Esophagus muscularis mucosa (tissue), 4 donors: ENCODE measurements around the gene STMND1. TPM values are rescaled to one million over a fixed set of nuclear protein-coding genes. Genes with fewer than 3 reads are reported as not detected.

Source experiments
- DNase-seq: peaks from one replicate; pipeline ENCODE4 v3.0.0-alpha.2; 2017; ENCODE audit errors: extremely low spot score
- H3K27ac ChIP-seq, 4 donors: fragments of 200-600 bp; sonication (generic); replicated peaks in 1 of 4; 1 replicate in 3 of 4; 2 replicates in 1 of 4; pipeline ENCODE4 v1.5.1; 2016 to 2019; ENCODE audit warnings: mild to moderate bottlenecking in 1 of 4
- H3K27me3 ChIP-seq, 4 donors: fragments of 200-600 bp; sonication (generic); one replicate each; pipeline versions ENCODE4 v1.5.1 to v1.6.0; 2016 to 2019
- H3K36me3 ChIP-seq, 4 donors: fragments of 200-600 bp; sonication (generic); one replicate each; pipeline ENCODE4 v1.5.1; 2016 to 2019
- H3K4me1 ChIP-seq, 4 donors: fragments of 200-600 bp; sonication (generic); one replicate each; pipeline ENCODE4 v1.5.1; 2016 to 2019
- H3K4me3 ChIP-seq, 4 donors: fragments of 200-600 bp; sonication (generic); 1 replicate in 2 of 4; 2 replicates in 2 of 4; pipeline ENCODE4 v1.5.1; 2016 to 2019; ENCODE audit warnings: mild to moderate bottlenecking in 4 of 4, moderate library complexity in 1 of 4
- H3K9me3 ChIP-seq, 4 donors: fragments of 200-600 bp; sonication (generic); 1 replicate in 3 of 4; 2 replicates in 1 of 4; pipeline ENCODE4 v1.5.1; 2016 to 2019
- CTCF ChIP-seq, 3 experiments: fragments of 200-600 bp in 2 of 3; fragments of 450-650 bp in 1 of 3; sonication (generic) in 2 of 3; IDR thresholded peaks; one replicate each; pipeline ENCODE4 v1.5.1; 2017 to 2019; ENCODE audit warnings: antibody characterized with exemption in 3 of 3, mild to moderate bottlenecking in 2 of 3, moderate library complexity in 1 of 3
- EP300 ChIP-seq: sonication (generic); formaldehyde crosslinking; IDR thresholded peaks from one replicate; pipeline ENCODE4 v1.6.1; 2017; ENCODE audit warnings: antibody characterized with exemption
- POLR2A ChIP-seq: fragments of 450-650 bp; IDR thresholded peaks from one replicate; pipeline ENCODE4 v1.6.1; 2017; ENCODE audit warnings: antibody characterized with exemption, moderate library complexity, mild to moderate bottlenecking, low read depth
- POLR2AphosphoS5 ChIP-seq, 2 donors: sonication (generic); formaldehyde crosslinking; IDR thresholded peaks; one replicate each; pipeline ENCODE4 v1.6.1; 2017; ENCODE audit warnings: antibody characterized with exemption in 2 of 2
- WGBS: methylation state at CpG from one replicate; pipeline ENCODE4 v1.1.5; 2018; 5-methylcytosine and 5-hydroxymethylcytosine counted together
- intact Hi-C: fragments of 100-400 bp; cut with DNase I; formaldehyde crosslinking; loops from one replicate; pipeline ENCODE4 v1.15.1; 2023
- total RNA-seq, 4 donors: library from RNA; depleted of rRNA; stranded (reverse); fragments of >200 nt; gene quantifications; one replicate each; pipeline versions ENCODE4 v1.1.0 to v1.2.1, GENCODE V29; 2016

STMND1 gene
- total RNA-seq, 4 donors from 2014 or later = not detected

DNA sequence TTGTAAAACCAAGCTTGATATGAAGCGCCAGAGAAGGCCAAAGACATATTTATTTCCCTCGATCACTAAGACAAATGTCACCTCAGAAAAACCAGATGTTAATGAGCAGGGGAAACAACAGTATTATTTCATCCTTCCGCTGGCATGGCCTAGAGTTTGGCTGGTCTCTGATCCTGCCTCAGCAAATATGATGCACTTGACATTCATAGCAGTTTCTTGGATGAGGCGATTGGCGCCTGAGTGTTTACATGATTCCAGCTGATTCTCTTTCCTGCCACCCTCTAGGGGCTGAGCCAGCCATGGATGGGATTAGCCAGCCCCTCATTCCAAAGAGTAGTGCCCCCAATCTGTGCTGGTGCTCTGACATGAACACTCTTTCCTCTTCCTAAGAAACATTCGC lies 67.9 kb downstream of the STMND1 start:
- WGBS = 86% methylated on average over 6 of the region's 6 CpGs
- no peaks in the 10 kb centered on the region for H3K4me1 ChIP-seq
- no peak overlapping the region for H3K4me3 ChIP-seq
- no peaks in the 10 kb centered on the region for H3K36me3 ChIP-seq
- TF ChIP-seq CTCF (IDR thresholded peaks at IDR 0.05) = no peak
- TF ChIP-seq EP300 = no peak
- TF ChIP-seq POLR2A = no peak
- no peak for TF ChIP-seq POLR2AphosphoS5 (IDR thresholded peaks at IDR 0.05)
- no peak for DNase-seq
- H3K9me3 ChIP-seq = no peaks in the 10 kb centered on the region
- no peaks in the 10 kb centered on the region for H3K27me3 ChIP-seq
- intact Hi-C loops = no loop called here
- no peak overlapping the region for H3K27ac ChIP-seq

DNA sequence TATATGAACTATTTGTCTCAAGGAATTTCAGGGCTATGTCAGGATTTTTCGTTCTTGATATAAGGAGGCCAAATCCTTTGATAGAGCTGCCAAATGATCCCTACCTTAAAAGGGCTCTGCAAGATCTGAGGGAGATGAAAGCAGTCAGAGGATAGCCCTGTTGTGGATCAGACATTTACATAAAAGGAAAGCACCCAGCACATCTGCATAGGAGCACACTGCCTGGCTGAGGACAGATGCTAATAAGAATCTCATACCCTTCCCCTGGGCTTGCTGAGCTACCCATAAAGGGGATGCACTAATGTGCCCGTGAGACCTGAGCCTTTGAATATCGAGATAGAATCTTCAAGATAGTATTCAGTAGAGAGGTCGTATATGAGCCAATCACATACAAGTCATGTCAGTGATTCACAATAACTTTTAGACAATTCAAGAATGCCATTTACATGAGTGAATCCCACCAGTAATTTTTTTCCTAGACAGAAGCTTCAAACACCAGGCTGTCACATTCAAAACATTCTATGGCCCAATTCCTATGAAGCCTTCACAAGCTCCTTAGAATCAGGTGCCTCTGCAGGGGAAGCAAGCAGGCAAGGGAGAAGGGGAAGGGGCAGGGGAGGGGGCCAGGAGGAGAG lies 71.1 kb downstream of the STMND1 start:
- DNase-seq = no peak
- Histone ChIP-seq H3K4me3 (no peak overlapping the region), H3K36me3 (no peaks in the 10 kb centered on the region), H3K27ac (no peak overlapping the region), H3K4me1 (peaks cover 0 to 1% (median 0%) of the 10 kb centered on the region in 4 donors), H3K27me3 (no peaks in the 10 kb centered on the region), H3K9me3 (no peaks in the 10 kb centered on the region)
- intact Hi-C loops = no loop called here
- no peak for TF ChIP-seq EP300
- 70% methylated on average over 4 of the region's 4 CpGs for WGBS

GRCh38 chr6:17178326-17178725 lies 76.5 kb downstream of the STMND1 start:
- Histone ChIP-seq H3K4me1 (peaks cover 0 to 6% (median 0%) of the 10 kb centered on the region in 4 donors), H3K4me3 (no peak overlapping the region), H3K27me3 (no peaks in the 10 kb centered on the region), H3K27ac (no peak overlapping the region), H3K9me3 (no peaks in the 10 kb centered on the region), H3K36me3 (no peaks in the 10 kb centered on the region)
- intact Hi-C loops = no loop called here
- 42% methylated on average over 2 of the region's 2 CpGs for WGBS
- TF ChIP-seq EP300 (no peak), POLR2A (no peak), POLR2AphosphoS5 (IDR thresholded peaks at IDR 0.05) (no peak), CTCF (IDR thresholded peaks at IDR 0.05) (no peak)
- no peak for DNase-seq

GRCh38 chr6:17178754-17179529 lies 77.1 kb downstream of the STMND1 start:
- intact Hi-C loops = no loop called here
- H3K36me3 ChIP-seq = no peaks in the 10 kb centered on the region
- H3K9me3 ChIP-seq = no peaks in the 10 kb centered on the region
- DNase-seq = no peak
- H3K27me3 ChIP-seq = no peaks in the 10 kb centered on the region
- no peak overlapping the region for H3K4me3 ChIP-seq
- H3K27ac ChIP-seq = no peak overlapping the region
- peaks cover 0 to 6% (median 0%) of the 10 kb centered on the region in 4 donors for H3K4me1 ChIP-seq
- TF ChIP-seq EP300 = no peak
- TF ChIP-seq POLR2A = no peak
- no peak for TF ChIP-seq POLR2AphosphoS5 (IDR thresholded peaks at IDR 0.05)
- no peak for TF ChIP-seq CTCF (IDR thresholded peaks at IDR 0.05)
- WGBS = 44% methylated on average over 1 of the region's 1 CpG

DNA sequence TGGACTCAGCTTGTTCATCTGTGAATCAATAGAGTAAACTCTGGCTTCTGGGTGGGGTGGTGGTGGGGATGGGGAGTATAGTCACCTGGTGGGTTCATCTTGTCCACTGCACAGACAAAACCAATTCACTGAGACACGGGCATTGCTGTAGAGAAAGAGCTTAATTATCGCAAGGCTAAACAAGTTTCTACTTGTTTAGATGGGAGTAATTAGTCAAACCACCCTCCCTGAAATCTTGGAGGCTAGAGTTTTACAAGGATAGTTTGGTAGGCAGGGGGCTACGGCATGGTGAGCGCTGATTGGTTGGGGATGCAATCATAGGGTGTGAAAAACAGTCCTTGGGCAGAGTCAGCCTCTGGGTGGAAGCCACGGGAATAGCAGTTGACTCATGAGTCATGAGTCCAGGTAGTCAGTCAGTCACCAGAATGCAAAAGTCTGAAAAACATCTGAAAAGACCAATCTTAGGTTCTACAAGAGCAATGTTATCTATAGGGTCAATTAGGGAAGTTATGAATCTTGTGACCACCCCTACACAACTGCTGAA lies 77.8 kb downstream of the STMND1 start:
- DNase-seq = no peak
- no peaks in the 10 kb centered on the region for H3K9me3 ChIP-seq
- H3K27me3 ChIP-seq = no peaks in the 10 kb centered on the region
- H3K4me1 ChIP-seq = peaks cover 0 to 6% (median 0%) of the 10 kb centered on the region in 4 donors
- no peak overlapping the region for H3K4me3 ChIP-seq
- H3K36me3 ChIP-seq = no peaks in the 10 kb centered on the region
- intact Hi-C loops = no loop called here
- WGBS = 93% methylated on average over 5 of the region's 5 CpGs
- TF ChIP-seq CTCF (IDR thresholded peaks at IDR 0.05) = no peak
- no peak for TF ChIP-seq EP300
- TF ChIP-seq POLR2AphosphoS5 (IDR thresholded peaks at IDR 0.05) = no peak
- TF ChIP-seq POLR2A = no peak
- H3K27ac ChIP-seq = no peak overlapping the region
